SK-N-SH treated with all-trans-retinoic acid at 6 μM for 48 hours (cell line): Measurements from ENCODE around the gene GCLC.

Experiments used
- ATAC-seq: fragments of 200-7000 bp; cut with Tn5 transposase; 3 replicates; pipeline ENCODE4 v1.9.1; 2020; ENCODE audit warnings: mild to moderate bottlenecking, moderate library complexity
- ARNTL ChIP-seq: fragments of 450-650 bp; formaldehyde crosslinking; IDR thresholded peaks from 2 replicates; pipeline ENCODE4 v1.5.0; 2020; ENCODE audit warnings: low read depth, mild to moderate bottlenecking, moderate library complexity, borderline replicate concordance
- BACH2 ChIP-seq: fragments of 250-450 bp; sonication (Bioruptor Pico); IDR thresholded peaks from 2 replicates; pipeline ENCODE4 v1.9.0; 2021; ENCODE audit warnings: mild to moderate bottlenecking, borderline replicate concordance
- CREB5 ChIP-seq: fragments of 250-450 bp; sonication (Bioruptor Pico); IDR thresholded peaks from 2 replicates; pipeline ENCODE4 v1.5.1; 2020; ENCODE audit warnings: low read depth, mild to moderate bottlenecking, moderate library complexity
- CSDC2 ChIP-seq: fragments of 250-450 bp; sonication (Bioruptor Pico); IDR thresholded peaks from 2 replicates; pipeline ENCODE4 v1.5.0; 2020; ENCODE audit warnings: mild to moderate bottlenecking, moderate library complexity
- ESRRG ChIP-seq: fragments of 250-450 bp; sonication (Bioruptor Pico); IDR thresholded peaks from 2 replicates; pipeline ENCODE4 v1.6.1; 2021; ENCODE audit warnings: mild to moderate bottlenecking
- GLIS3 ChIP-seq: fragments of 250-450 bp; sonication (Bioruptor Pico); IDR thresholded peaks from 2 replicates; pipeline ENCODE4 v1.5.0; 2020; ENCODE audit warnings: mild to moderate bottlenecking, moderate library complexity
- ISL1 ChIP-seq: fragments of 250-450 bp; sonication (Bioruptor Pico); IDR thresholded peaks from 2 replicates; pipeline ENCODE4 v2.1.2; 2022; ENCODE audit warnings: mild to moderate bottlenecking, moderate library complexity
- OSR1 ChIP-seq: fragments of 250-450 bp; sonication (Bioruptor Pico); IDR thresholded peaks from 2 replicates; pipeline ENCODE4 v1.8.0; 2022; ENCODE audit warnings: moderate library complexity, mild to moderate bottlenecking, inconsistent platforms
- POU6F1 ChIP-seq: fragments of 250-450 bp; sonication (Bioruptor Pico); IDR thresholded peaks from 2 replicates; pipeline ENCODE4 v1.8.0; 2021; ENCODE audit warnings: low read depth, mild to moderate bottlenecking, moderate library complexity, borderline replicate concordance
- PPARA ChIP-seq: fragments of 250-450 bp; sonication (Bioruptor Pico); IDR thresholded peaks from 2 replicates; pipeline ENCODE4 v1.5.0; 2020; ENCODE audit warnings: mild to moderate bottlenecking, borderline replicate concordance
- RARB ChIP-seq: fragments of 250-450 bp; sonication (Bioruptor Pico); IDR thresholded peaks from 2 replicates; pipeline ENCODE4 v1.8.0; 2021; ENCODE audit warnings: mild to moderate bottlenecking, moderate library complexity
- SNAI2 ChIP-seq: fragments of 250-450 bp; sonication (Bioruptor Pico); IDR thresholded peaks from 2 replicates; pipeline ENCODE4 v1.5.0; 2020; ENCODE audit warnings: mild to moderate bottlenecking, moderate library complexity
- TOX ChIP-seq: fragments of 250-450 bp; sonication (Bioruptor Pico); IDR thresholded peaks from 2 replicates; pipeline ENCODE4 v1.8.0; 2021; ENCODE audit warnings: mild to moderate bottlenecking, moderate library complexity, borderline replicate concordance
- TSHZ2 ChIP-seq: fragments of 250-450 bp; sonication (Bioruptor Pico); IDR thresholded peaks from 2 replicates; pipeline ENCODE4 v1.5.0; 2020; ENCODE audit warnings: mild to moderate bottlenecking, moderate library complexity
- ZC3H10 ChIP-seq: fragments of 250-450 bp; sonication (Bioruptor Pico); IDR thresholded peaks from 2 replicates; pipeline ENCODE4 v1.5.1; 2021; ENCODE audit warnings: mild to moderate bottlenecking, moderate library complexity
- ZFP3 ChIP-seq: fragments of 250-450 bp; sonication (Bioruptor Pico); IDR thresholded peaks from 2 replicates; pipeline ENCODE4 v1.5.0; 2020; ENCODE audit warnings: mild to moderate bottlenecking, moderate library complexity
- ZFP30 ChIP-seq: fragments of 450-650 bp; formaldehyde crosslinking; IDR thresholded peaks from 2 replicates; pipeline ENCODE4 v1.5.0; 2022; ENCODE audit warnings: mild to moderate bottlenecking, moderate library complexity
- ZNF565 ChIP-seq: fragments of 450-650 bp; formaldehyde crosslinking; conservative IDR thresholded peaks from 2 replicates; pipeline ENCODE4 v1.5.0; 2020; ENCODE audit warnings: low read depth, mild to moderate bottlenecking, moderate library complexity
- ZNF70 ChIP-seq: fragments of 450-650 bp; formaldehyde crosslinking; IDR thresholded peaks from 2 replicates; pipeline ENCODE4 v1.5.0; 2020; ENCODE audit warnings: mild to moderate bottlenecking, moderate library complexity
- ZNF8 ChIP-seq: fragments of 450-650 bp; formaldehyde crosslinking; IDR thresholded peaks from 2 replicates; pipeline ENCODE4 v1.5.0; 2020; ENCODE audit warnings: mild to moderate bottlenecking, moderate library complexity

The GCLC gene

GRCh38 chr6:53464483-53464882 lies 80.4 kb downstream of the GCLC start (continued):
- TF ChIP-seq CREB5 (CRISPR knock-in tag): no peak
- no peak for TF ChIP-seq ZC3H10
- no peak for TF ChIP-seq TOX (CRISPR knock-in tag)
- TF ChIP-seq BACH2 (CRISPR knock-in tag): no peak
- no peak for TF ChIP-seq GLIS3 (CRISPR knock-in tag)
- TF ChIP-seq ZFP30 (CRISPR knock-in tag): no peak

GRCh38 chr6:53461696-53462095 lies 83.2 kb downstream of the GCLC start:
- no peak for TF ChIP-seq CREB5 (CRISPR knock-in tag)
- no peak for TF ChIP-seq SNAI2
- TF ChIP-seq GLIS3 (CRISPR knock-in tag): no peak
- TF ChIP-seq RARB: no peak
- TF ChIP-seq ZNF70 (CRISPR knock-in tag): no peak
- no peak for TF ChIP-seq ZFP3
- TF ChIP-seq TOX (CRISPR knock-in tag): no peak
- ATAC-seq: no peak

GRCh38 chr6:53461041-53461656 lies 83.8 kb downstream of the GCLC start:
- ATAC-seq: no peak
- TF ChIP-seq OSR1 (CRISPR knock-in tag) (no peak), ARNTL (CRISPR knock-in tag) (no peak), TSHZ2 (CRISPR knock-in tag) (no peak), CSDC2 (no peak), BACH2 (CRISPR knock-in tag) (no peak), ZNF8 (CRISPR knock-in tag) (no peak), ISL1 (CRISPR knock-in tag) (no peak), ESRRG (no peak), PPARA (CRISPR knock-in tag) (no peak), POU6F1 (CRISPR knock-in tag) (no peak), ZFP30 (CRISPR knock-in tag) (no peak), ZC3H10 (no peak), GLIS3 (CRISPR knock-in tag) (no peak), ZFP3 (no peak)

GRCh38 chr6:53458105-53458866 lies 86.6 kb downstream of the GCLC start:
- TF ChIP-seq ZNF70 (CRISPR knock-in tag) (no peak), SNAI2 (no peak), ZNF565 (CRISPR knock-in tag) (no peak), TOX (CRISPR knock-in tag) (no peak), PPARA (CRISPR knock-in tag) (no peak), ZNF8 (CRISPR knock-in tag) (no peak), BACH2 (CRISPR knock-in tag) (no peak)
- TF ChIP-seq, all 23 proteins: peak for 0
- no peak for ATAC-seq
